Measurements from ENCODE around the gene SRP68.

SRP68 gene

DNA sequence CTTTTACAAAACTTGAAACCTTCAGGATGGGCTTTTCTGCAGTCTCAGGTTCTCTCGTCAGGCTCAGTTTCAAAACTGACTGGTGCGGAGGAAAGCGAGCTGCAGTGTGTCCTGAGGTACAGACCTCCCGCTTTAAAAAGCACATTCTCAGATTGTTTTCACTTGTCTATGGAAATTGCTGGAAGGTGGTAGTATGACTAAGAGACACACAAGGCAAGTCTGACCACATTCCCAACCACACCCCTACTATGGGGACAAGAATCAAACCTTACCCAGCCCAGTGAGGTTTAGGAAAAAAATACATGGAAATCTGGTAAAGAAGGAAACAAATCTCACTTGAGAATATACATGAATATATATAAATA is 18.2 kb downstream of the SRP68 start:
- H3K4me3 ChIP-seq (replicated peaks; ENCODE audit: insufficient read depth, low read length), result no peak overlapping the region
- no peak overlapping the region for H3K27ac ChIP-seq (replicated peaks)
- TF ChIP-seq POLR2AphosphoS5 (IDR thresholded peaks at IDR 0.05; ENCODE audit: low read depth), result no peak
- no peak for TF ChIP-seq SPI1 (IDR thresholded peaks at IDR 0.05; ENCODE audit: borderline replicate concordance, low read depth)
- no peak for TF ChIP-seq REST (IDR thresholded peaks at IDR 0.05; ENCODE audit: insufficient replicate concordance, low read depth)
- TF ChIP-seq GABPA (IDR thresholded peaks at IDR 0.05; ENCODE audit: low read depth), result no peak
- TF ChIP-seq, protein P1, sequence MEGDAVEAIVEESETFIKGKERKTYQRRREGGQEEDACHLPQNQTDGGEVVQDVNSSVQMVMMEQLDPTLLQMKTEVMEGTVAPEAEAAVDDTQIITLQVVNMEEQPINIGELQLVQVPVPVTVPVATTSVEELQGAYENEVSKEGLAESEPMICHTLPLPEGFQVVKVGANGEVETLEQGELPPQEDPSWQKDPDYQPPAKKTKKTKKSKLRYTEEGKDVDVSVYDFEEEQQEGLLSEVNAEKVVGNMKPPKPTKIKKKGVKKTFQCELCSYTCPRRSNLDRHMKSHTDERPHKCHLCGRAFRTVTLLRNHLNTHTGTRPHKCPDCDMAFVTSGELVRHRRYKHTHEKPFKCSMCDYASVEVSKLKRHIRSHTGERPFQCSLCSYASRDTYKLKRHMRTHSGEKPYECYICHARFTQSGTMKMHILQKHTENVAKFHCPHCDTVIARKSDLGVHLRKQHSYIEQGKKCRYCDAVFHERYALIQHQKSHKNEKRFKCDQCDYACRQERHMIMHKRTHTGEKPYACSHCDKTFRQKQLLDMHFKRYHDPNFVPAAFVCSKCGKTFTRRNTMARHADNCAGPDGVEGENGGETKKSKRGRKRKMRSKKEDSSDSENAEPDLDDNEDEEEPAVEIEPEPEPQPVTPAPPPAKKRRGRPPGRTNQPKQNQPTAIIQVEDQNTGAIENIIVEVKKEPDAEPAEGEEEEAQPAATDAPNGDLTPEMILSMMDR (IDR thresholded peaks at IDR 0.05; ENCODE audit: insufficient read depth, low read length), result no peak
- H3K27me3 ChIP-seq (ENCODE audit: insufficient read depth, poor library complexity, severe bottlenecking), result no peaks in the 10 kb centered on the region
- no peak for DNase-seq (ENCODE audit: low read depth in 1 of 2, low spot score in 1 of 2)

DNA sequence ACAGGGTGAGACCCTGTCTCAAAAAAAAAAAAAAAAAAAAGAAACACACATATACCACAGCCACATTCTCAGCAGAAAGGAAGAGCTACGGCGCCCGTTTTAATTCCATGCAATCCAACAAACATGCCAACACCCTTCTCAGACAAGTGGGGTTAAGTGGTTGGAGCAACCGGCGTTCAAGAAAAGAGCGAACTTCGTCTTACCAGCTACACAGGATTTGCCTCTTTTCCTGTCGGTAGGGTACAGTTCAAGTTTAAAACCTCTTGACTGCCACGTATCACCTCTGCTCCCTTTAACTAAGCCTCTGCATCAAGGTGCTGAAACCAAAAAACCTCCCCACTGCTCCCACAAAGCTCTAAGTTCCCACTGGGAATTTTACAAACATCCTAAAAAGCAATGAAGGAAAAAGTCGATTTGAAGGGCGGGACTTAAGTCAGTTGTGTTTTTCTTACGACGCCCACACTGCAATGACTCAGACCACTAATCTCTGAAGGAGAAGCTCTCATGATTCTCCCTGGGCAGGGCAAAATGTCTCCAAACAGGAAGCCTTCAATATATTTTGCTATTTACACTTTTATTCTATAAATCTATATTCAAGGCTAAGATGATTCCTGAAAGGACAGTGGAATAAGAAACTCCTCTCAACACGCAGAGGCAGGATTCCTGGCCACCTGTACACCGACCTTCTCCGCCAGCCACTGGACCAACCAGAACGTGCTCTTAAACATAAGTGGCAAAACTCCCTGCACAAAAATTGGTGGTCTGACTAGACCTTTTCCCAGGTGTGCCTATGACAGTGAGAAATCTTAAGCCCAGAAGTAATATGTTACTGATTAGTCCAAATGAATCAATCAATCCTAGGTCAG is 18.8 kb downstream of the SRP68 start:
- Histone ChIP-seq H3K4me3 (replicated peaks; ENCODE audit: insufficient read depth, low read length) (no peak overlapping the region), H3K27me3 (ENCODE audit: insufficient read depth, poor library complexity, severe bottlenecking) (no peaks in the 10 kb centered on the region), H3K27ac (replicated peaks) (no peak overlapping the region)
- TF ChIP-seq POLR2AphosphoS5 (IDR thresholded peaks at IDR 0.05; ENCODE audit: low read depth) (no peak), REST (IDR thresholded peaks at IDR 0.05; ENCODE audit: insufficient replicate concordance, low read depth) (no peak), SPI1 (IDR thresholded peaks at IDR 0.05; ENCODE audit: borderline replicate concordance, low read depth) (no peak), GABPA (IDR thresholded peaks at IDR 0.05; ENCODE audit: low read depth) (no peak)
- TF ChIP-seq, protein P1 (IDR thresholded peaks at IDR 0.05; ENCODE audit: insufficient read depth, low read length), result no peak
- no peak for DNase-seq (ENCODE audit: low read depth in 1 of 2, low spot score in 1 of 2)

- no peak overlapping the region for H3K4me3 ChIP-seq (replicated peaks; ENCODE audit: insufficient read depth, low read length)
Observed at GRCh38 chr17:76051561-76051960, 20.8 kb downstream of the SRP68 start.

GRCh38 chr17:76050538-76051467 is 21.5 kb downstream of the SRP68 start:
- TF ChIP-seq REST (IDR thresholded peaks at IDR 0.05; ENCODE audit: insufficient replicate concordance, low read depth) (no peak), SPI1 (IDR thresholded peaks at IDR 0.05; ENCODE audit: borderline replicate concordance, low read depth) (no peak), POLR2AphosphoS5 (IDR thresholded peaks at IDR 0.05; ENCODE audit: low read depth) (no peak), GABPA (IDR thresholded peaks at IDR 0.05; ENCODE audit: low read depth) (no peak)
- TF ChIP-seq, protein P1 (IDR thresholded peaks at IDR 0.05; ENCODE audit: insufficient read depth, low read length), result no peak
- no peak for DNase-seq (ENCODE audit: low read depth in 1 of 2, low spot score in 1 of 2)
- Histone ChIP-seq H3K27me3 (ENCODE audit: insufficient read depth, poor library complexity, severe bottlenecking) (no peaks in the 10 kb centered on the region), H3K27ac (replicated peaks) (no peak overlapping the region), H3K4me3 (replicated peaks; ENCODE audit: insufficient read depth, low read length) (no peak overlapping the region)

More at GRCh38 chr17:76051561-76051960, 20.8 kb downstream of the SRP68 start:
- no peak overlapping the region for H3K27ac ChIP-seq (replicated peaks)
- H3K27me3 ChIP-seq (ENCODE audit: insufficient read depth, poor library complexity, severe bottlenecking), result no peaks in the 10 kb centered on the region
- no peak for TF ChIP-seq POLR2AphosphoS5 (IDR thresholded peaks at IDR 0.05; ENCODE audit: low read depth)
- DNase-seq (ENCODE audit: low read depth in 1 of 2, low spot score in 1 of 2), result no peak
